Measurements from ENCODE around the gene CPS1. TPM values are rescaled to one million over a fixed set of nuclear protein-coding genes. Genes with fewer than 3 reads are reported as not detected.

CPS1 gene
- total RNA-seq, 5 donors from 2014 or later (not counting 1 experiment from before 2014, with no cell fraction given) = 0.30 to 1.5 (median 0.59) TPM

GRCh38 chr2:210713122-210713521 is 156.7 kb downstream of the CPS1 start:
- Mint-ChIP-seq H3K27me3 (peaks cover 0 to 3% of the 10 kb centered on the region in 2 donors), H3K9me3 (peaks cover 0 to 5% (median 0%) of the 10 kb centered on the region in 3 donors), H3K36me3 (no peaks in the 10 kb centered on the region), H3K4me3 (no peak overlapping the region), H3K4me1 (no peaks in the 10 kb centered on the region), H3K27ac (no peak overlapping the region)
- ATAC-seq (replicated peaks in 1 of 4) = no peak
- no peaks in the 10 kb centered on the region for H3K9me3 ChIP-seq
- no peak for DNase-seq
- no peak overlapping the region for H3K27ac ChIP-seq (ENCODE audit: low read length)
- no CpG with 5 or more reads among the region's 2 CpGs for WGBS (ENCODE audit: insufficient coverage)
- CTCF ChIA-PET = no interaction called here
- POLR2A ChIA-PET = no interaction called here
- H3K4me1 ChIP-seq (ENCODE audit: control insufficient read depth in 1 of 2, extremely low read depth in 1 of 2, insufficient read depth in 2 of 2, low read length in 2 of 2) = no peaks in the 10 kb centered on the region
- H3K4me3 ChIP-seq (ENCODE audit: control insufficient read depth in 1 of 2, extremely low read depth in 1 of 2, low read length in 1 of 2) = no peak overlapping the region
- H3K36me3 ChIP-seq (ENCODE audit: control insufficient read depth in 2 of 2, extremely low read depth in 1 of 2, insufficient read depth in 1 of 2, low read length in 1 of 2) = no peaks in the 10 kb centered on the region
- H3K27me3 ChIP-seq (replicated peaks in 1 of 2; ENCODE audit: control insufficient read depth in 2 of 2, extremely low read depth in 1 of 2, insufficient read depth in 2 of 2, low read length in 1 of 2) = no peaks in the 10 kb centered on the region

- CTCF ChIA-PET = no interaction called here
- 75% methylated on average over 3 of the region's 5 CpGs for WGBS (ENCODE audit: insufficient coverage)
Observed at GRCh38 chr2:210715560-210716082, 159.2 kb downstream of the CPS1 start.

GRCh38 chr2:210718503-210718902 is 162.1 kb downstream of the CPS1 start:
- Mint-ChIP-seq H3K36me3 (no peaks in the 10 kb centered on the region), H3K4me1 (no peaks in the 10 kb centered on the region), H3K4me3 (no peak overlapping the region), H3K27ac (no peak overlapping the region), H3K9me3 (no peaks in the 10 kb centered on the region), H3K27me3 (no peaks in the 10 kb centered on the region)
- H3K4me3 ChIP-seq (ENCODE audit: control insufficient read depth in 1 of 2, extremely low read depth in 1 of 2, low read length in 1 of 2) = no peak overlapping the region
- DNase-seq (no peak), ATAC-seq (replicated peaks in 1 of 4) (no peak)
- ChIA-PET CTCF (no interaction called here), POLR2A (no interaction called here)
- no peaks in the 10 kb centered on the region for H3K27me3 ChIP-seq (replicated peaks in 1 of 2; ENCODE audit: control insufficient read depth in 2 of 2, extremely low read depth in 1 of 2, insufficient read depth in 2 of 2, low read length in 1 of 2)
- H3K27ac ChIP-seq (ENCODE audit: low read length) = no peak overlapping the region
- no CpG with 5 or more reads among the region's 3 CpGs for WGBS (ENCODE audit: insufficient coverage)
- H3K9me3 ChIP-seq = no peaks in the 10 kb centered on the region
- H3K4me1 ChIP-seq (ENCODE audit: control insufficient read depth in 1 of 2, extremely low read depth in 1 of 2, insufficient read depth in 2 of 2, low read length in 2 of 2) = no peaks in the 10 kb centered on the region
- no peaks in the 10 kb centered on the region for H3K36me3 ChIP-seq (ENCODE audit: control insufficient read depth in 2 of 2, extremely low read depth in 1 of 2, insufficient read depth in 1 of 2, low read length in 1 of 2)

More at GRCh38 chr2:210715560-210716082, 159.2 kb downstream of the CPS1 start:
- Mint-ChIP-seq H3K4me1 (no peaks in the 10 kb centered on the region), H3K27me3 (peaks cover 0 to 3% of the 10 kb centered on the region in 2 donors), H3K36me3 (no peaks in the 10 kb centered on the region), H3K4me3 (no peak overlapping the region), H3K9me3 (peaks cover 0 to 5% (median 0%) of the 10 kb centered on the region in 3 donors), H3K27ac (no peak overlapping the region)
- POLR2A ChIA-PET = no interaction called here
- Histone ChIP-seq H3K4me3 (ENCODE audit: control insufficient read depth in 1 of 2, extremely low read depth in 1 of 2, low read length in 1 of 2) (no peak overlapping the region), H3K4me1 (ENCODE audit: control insufficient read depth in 1 of 2, extremely low read depth in 1 of 2, insufficient read depth in 2 of 2, low read length in 2 of 2) (no peaks in the 10 kb centered on the region), H3K27me3 (replicated peaks in 1 of 2; ENCODE audit: control insufficient read depth in 2 of 2, extremely low read depth in 1 of 2, insufficient read depth in 2 of 2, low read length in 1 of 2) (no peaks in the 10 kb centered on the region), H3K36me3 (ENCODE audit: control insufficient read depth in 2 of 2, extremely low read depth in 1 of 2, insufficient read depth in 1 of 2, low read length in 1 of 2) (no peaks in the 10 kb centered on the region), H3K9me3 (no peaks in the 10 kb centered on the region), H3K27ac (ENCODE audit: low read length) (no peak overlapping the region)
- ATAC-seq (replicated peaks in 1 of 4) (no peak), DNase-seq (no peak)

DNA sequence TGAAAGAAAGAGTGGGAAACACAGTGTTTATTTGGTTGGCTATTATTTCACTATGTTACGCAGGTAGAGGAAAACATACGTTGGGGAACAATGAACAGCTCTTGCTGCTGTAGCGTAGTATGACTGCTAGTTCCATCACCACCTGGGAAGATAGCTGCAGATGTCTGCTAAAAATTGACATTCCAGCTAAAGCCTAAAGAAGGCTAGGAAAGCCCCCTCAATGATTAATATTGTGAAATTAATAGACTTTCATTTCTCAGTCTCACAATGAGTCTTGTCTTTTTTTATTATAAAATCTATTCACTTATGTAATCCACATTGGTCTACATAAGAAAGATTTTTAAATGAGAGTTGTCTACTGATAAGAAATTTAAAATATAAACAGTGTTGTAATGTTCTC is 165.7 kb downstream of the CPS1 start:
- ATAC-seq (replicated peaks in 1 of 4) (no peak), DNase-seq (no peak)
- Histone ChIP-seq H3K9me3 (no peaks in the 10 kb centered on the region), H3K27me3 (replicated peaks in 1 of 2; ENCODE audit: control insufficient read depth in 2 of 2, extremely low read depth in 1 of 2, insufficient read depth in 2 of 2, low read length in 1 of 2) (no peaks in the 10 kb centered on the region), H3K4me1 (ENCODE audit: control insufficient read depth in 1 of 2, extremely low read depth in 1 of 2, insufficient read depth in 2 of 2, low read length in 2 of 2) (no peaks in the 10 kb centered on the region), H3K36me3 (ENCODE audit: control insufficient read depth in 2 of 2, extremely low read depth in 1 of 2, insufficient read depth in 1 of 2, low read length in 1 of 2) (no peaks in the 10 kb centered on the region), H3K27ac (ENCODE audit: low read length) (no peak overlapping the region), H3K4me3 (ENCODE audit: control insufficient read depth in 1 of 2, extremely low read depth in 1 of 2, low read length in 1 of 2) (no peak overlapping the region)
- Mint-ChIP-seq H3K4me1 (no peaks in the 10 kb centered on the region), H3K27me3 (no peaks in the 10 kb centered on the region), H3K9me3 (no peaks in the 10 kb centered on the region), H3K36me3 (no peaks in the 10 kb centered on the region), H3K4me3 (no peak overlapping the region), H3K27ac (no peak overlapping the region)
- 73% methylated on average over 2 of the region's 3 CpGs for WGBS (ENCODE audit: insufficient coverage)
- CTCF ChIA-PET = no interaction called here
- POLR2A ChIA-PET = no interaction called here

DNA sequence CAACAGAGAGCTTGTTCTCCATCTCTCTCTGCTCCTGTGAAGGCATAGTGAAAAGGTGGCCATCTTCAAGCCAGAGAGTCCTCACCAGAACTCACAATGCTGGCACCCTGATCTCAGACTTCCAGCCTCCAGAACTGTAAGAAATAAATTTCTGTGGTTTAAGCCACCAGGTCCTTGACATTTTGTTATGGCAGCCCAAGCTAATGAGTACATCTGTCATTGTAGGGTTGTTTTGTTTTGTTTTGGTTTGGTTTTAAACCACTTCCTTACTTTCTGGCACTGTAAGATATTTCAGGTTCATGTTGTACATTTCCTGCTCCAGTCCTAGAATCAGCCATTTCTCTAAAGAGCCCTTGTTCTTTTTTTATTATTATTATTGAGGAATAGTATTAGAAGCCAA is 171.2 kb downstream of the CPS1 start:
- ChIA-PET CTCF (no interaction called here), POLR2A (no interaction called here)
- Mint-ChIP-seq H3K36me3 (no peaks in the 10 kb centered on the region), H3K27ac (no peak overlapping the region), H3K4me1 (no peaks in the 10 kb centered on the region), H3K4me3 (no peak overlapping the region), H3K9me3 (peaks cover 0 to 5% (median 0%) of the 10 kb centered on the region in 3 donors), H3K27me3 (no peaks in the 10 kb centered on the region)
- H3K27ac ChIP-seq (ENCODE audit: low read length) = no peak overlapping the region
- DNase-seq = no peak
- H3K36me3 ChIP-seq (ENCODE audit: control insufficient read depth in 2 of 2, extremely low read depth in 1 of 2, insufficient read depth in 1 of 2, low read length in 1 of 2) = no peaks in the 10 kb centered on the region
- no peaks in the 10 kb centered on the region for H3K4me1 ChIP-seq (ENCODE audit: control insufficient read depth in 1 of 2, extremely low read depth in 1 of 2, insufficient read depth in 2 of 2, low read length in 2 of 2)
- no peak for ATAC-seq (replicated peaks in 1 of 4)
- no peak overlapping the region for H3K4me3 ChIP-seq (ENCODE audit: control insufficient read depth in 1 of 2, extremely low read depth in 1 of 2, low read length in 1 of 2)
- H3K27me3 ChIP-seq (replicated peaks in 1 of 2; ENCODE audit: control insufficient read depth in 2 of 2, extremely low read depth in 1 of 2, insufficient read depth in 2 of 2, low read length in 1 of 2) = no peaks in the 10 kb centered on the region
- no peaks in the 10 kb centered on the region for H3K9me3 ChIP-seq

Other genes starting within 250 kb of the CPS1 start
- not detected for gene MYL1, start 241.4 kb upstream of the CPS1 start, total RNA-seq
- 10 to 100 TPM; 25.5 to 30.1 (median 27.9) TPM for gene LANCL1, start 79.8 kb upstream of the CPS1 start, total RNA-seq

Measured in T-cell (primary cell).